ENCODE measurements around the gene DOC2A.

The DOC2A gene

GRCh38 chr16:30004424-30004776 lies 6.4 kb downstream of the DOC2A start:
- DNase-seq (ENCODE audit: low read depth) = no peak
- no peak overlapping the region for H3K4me3 ChIP-seq (replicated peaks; ENCODE audit: low read depth, low read length)
- TF ChIP-seq CTCF (IDR thresholded peaks at IDR 0.05; ENCODE audit: low read length, missing control alignments) = no peak

GRCh38 chr16:30003670-30004423 lies 7.0 kb downstream of the DOC2A start:
- H3K4me3 ChIP-seq (replicated peaks; ENCODE audit: low read depth, low read length) = no peak overlapping the region
- DNase-seq (ENCODE audit: low read depth) = no peak
- TF ChIP-seq CTCF (IDR thresholded peaks at IDR 0.05; ENCODE audit: low read length, missing control alignments) = no peak

- no peak for DNase-seq (ENCODE audit: low read depth)
- no peak for TF ChIP-seq CTCF (IDR thresholded peaks at IDR 0.05; ENCODE audit: low read length, missing control alignments)
- H3K4me3 ChIP-seq (replicated peaks; ENCODE audit: low read depth, low read length) = no peak overlapping the region
These were observed 8.0 kb downstream of the DOC2A start for GRCh38 chr16:30002614-30003346.

- no peak overlapping the region for H3K4me3 ChIP-seq (replicated peaks; ENCODE audit: low read depth, low read length)
- no peak for DNase-seq (ENCODE audit: low read depth)
- no peak for TF ChIP-seq CTCF (IDR thresholded peaks at IDR 0.05; ENCODE audit: low read length, missing control alignments)
These were observed 9.8 kb downstream of the DOC2A start for GRCh38 chr16:30000735-30001631.

GRCh38 chr16:29999605-30000004 lies 11.2 kb downstream of the DOC2A start:
- TF ChIP-seq CTCF (IDR thresholded peaks at IDR 0.05; ENCODE audit: low read length, missing control alignments) = no peak
- DNase-seq (ENCODE audit: low read depth) = no peak
- H3K4me3 ChIP-seq (replicated peaks; ENCODE audit: low read depth, low read length) = no peak overlapping the region

GRCh38 chr16:29996766-29997250 lies 14.0 kb downstream of the DOC2A start:
- TF ChIP-seq CTCF (IDR thresholded peaks at IDR 0.05; ENCODE audit: low read length, missing control alignments) = no peak
- DNase-seq (ENCODE audit: low read depth) = no peak
- H3K4me3 ChIP-seq (replicated peaks; ENCODE audit: low read depth, low read length) = peak overlapping the region; percentile 68
